GM12874 (cell line): ENCODE data around the gene CIZ1.

Experiments used
- CTCF ChIP-seq: IDR thresholded peaks from 2 replicates; pipeline ENCODE4 v1.5.1; 2011; ENCODE audit warnings: low read depth, mild to moderate bottlenecking, control low read depth, low read length, moderate library complexity; ENCODE audit not compliant: insufficient read depth

Gene CIZ1

DNA sequence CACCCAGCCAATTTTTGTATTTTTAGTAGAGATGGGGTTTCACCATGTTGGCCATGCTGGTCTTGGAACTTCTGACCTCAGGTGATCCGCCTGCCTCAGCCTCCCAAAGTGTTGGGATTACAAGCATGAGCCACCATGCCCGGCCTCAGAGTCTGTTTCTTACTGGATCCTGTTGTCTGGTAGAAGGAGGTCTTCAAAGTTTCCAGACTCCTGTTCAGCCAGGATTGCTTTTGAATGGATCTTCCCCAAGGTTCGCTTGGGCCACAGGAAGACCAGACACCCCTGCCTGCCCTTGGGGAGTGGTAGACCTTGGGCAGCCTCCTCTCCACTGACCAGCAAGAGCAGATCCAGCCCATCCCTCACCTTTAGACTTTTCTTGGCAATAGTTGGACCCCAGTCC is 49.8 kb downstream of the CIZ1 start:
- TF ChIP-seq CTCF: no peak

GRCh38 chr9:128139621-128140020 is 51.8 kb downstream of the CIZ1 start:
- no peak for TF ChIP-seq CTCF

DNA sequence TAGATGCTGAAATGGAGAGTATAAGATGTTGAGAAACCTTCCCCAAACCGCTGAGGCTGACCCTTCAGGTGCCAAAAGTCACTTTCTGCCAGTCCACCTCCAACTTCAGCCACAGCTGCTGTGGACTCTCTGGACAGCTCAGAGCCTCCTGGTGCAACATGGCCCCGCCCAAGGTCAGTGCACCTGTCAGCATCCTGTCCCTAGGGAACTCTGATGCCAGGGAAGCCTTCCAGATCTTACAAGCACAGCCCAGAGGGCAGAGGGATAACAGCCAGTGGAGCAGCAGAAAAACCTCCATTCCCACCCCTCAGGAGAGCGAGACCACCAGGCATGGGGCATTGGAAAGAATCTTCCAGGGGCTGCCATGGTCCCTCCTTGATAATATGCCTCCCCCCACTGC is 53.4 kb downstream of the CIZ1 start:
- no peak for TF ChIP-seq CTCF

DNA sequence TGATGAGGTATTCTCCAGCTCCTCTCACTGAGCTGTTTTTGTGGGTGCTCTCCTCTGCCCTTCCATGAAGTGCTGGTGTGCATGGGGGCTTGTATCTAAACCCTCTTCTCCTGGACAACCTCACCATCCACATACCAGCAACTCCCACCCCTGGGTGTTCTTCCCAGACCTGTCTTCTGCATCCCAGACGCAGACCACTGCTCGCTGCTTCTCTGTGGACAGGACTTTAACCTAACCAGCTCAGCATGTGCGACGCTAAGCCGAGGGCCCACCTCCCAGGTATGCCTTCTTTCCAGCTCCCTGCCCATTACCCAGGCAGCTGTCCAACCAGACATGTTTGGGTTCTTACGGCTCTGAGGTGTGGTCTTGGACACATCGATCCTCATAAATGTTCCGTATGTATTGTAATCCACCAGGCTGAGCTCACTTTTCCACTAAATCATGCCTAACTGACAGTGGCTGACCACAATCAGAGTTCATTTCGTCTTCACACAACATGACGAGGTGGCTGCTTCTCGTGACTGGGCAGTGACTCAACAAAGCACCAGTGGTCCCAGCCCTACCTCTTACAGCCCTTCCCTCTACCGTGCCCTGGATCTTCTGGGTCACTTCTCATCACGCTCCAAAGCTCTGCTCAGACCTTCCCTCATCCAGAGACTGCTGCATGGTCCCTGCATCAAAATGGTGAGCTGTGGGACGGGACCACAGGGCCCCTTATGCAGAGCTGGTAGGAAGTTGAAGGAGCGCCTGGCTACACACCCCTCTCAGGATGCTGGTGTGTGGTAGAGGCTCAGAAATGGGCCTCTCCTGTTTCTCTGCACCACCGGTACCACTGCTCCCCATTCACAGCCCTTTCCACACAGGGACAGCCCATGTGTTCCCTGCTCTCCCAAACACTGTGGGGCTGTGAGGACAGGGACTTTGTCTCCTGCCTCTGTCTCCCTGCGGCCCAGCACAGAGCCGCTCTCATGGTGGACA is 54.3 kb downstream of the CIZ1 start:
- no peak for TF ChIP-seq CTCF

DNA sequence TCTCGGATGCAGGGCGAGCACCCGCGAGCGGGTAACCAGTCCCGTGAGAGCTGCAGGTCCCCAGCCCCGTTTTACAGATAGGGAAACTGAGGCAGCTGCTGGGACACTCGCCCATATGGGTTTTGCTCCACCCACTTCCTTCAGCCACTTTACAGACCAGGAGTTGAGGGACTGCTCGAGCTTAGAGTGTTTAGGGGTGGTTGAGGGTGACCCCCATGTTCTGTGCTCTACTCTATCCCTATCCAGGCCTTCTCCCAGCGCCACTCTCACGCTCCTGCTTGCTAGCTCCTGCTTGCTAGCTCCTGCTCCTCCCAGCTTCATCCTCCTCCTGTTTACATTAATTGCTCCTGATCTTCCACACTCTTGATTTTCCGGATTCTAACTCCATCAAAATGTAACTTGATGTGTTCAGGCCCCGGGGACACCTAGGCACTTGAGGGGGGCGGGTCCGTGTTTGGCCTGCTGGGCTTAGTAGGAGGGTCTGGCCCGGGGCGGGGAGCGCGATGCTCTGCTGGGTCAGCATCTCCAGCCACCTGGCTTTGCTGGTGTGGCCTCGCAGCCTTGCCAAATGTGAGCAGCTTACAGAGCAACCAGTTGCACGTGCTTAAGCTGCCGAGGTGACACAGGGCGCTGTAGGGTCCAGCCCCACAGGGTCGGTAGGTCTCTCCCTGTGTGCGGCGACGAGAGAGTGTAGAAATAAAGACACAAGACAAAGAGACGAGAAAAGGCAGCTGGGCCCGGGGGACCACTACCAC is 62.4 kb downstream of the CIZ1 start:
- TF ChIP-seq CTCF: no peak

- no peak for TF ChIP-seq CTCF
Measured at GRCh38 chr9:128127990-128128835, 63.2 kb downstream of the CIZ1 start.
